Ovary (tissue), 3 donors: Measurements from ENCODE around the gene KLHDC8B.

ENCODE experiments used
- CTCF ChIP-seq, 3 donors: fragments of 450-650 bp in 2 of 3; fragments of 200-600 bp in 1 of 3; IDR thresholded peaks; one replicate each; pipeline versions ENCODE4 v1.5.1 to v1.8.0; 2016 to 2022; ENCODE audit warnings: antibody characterized with exemption in 3 of 3, mild to moderate bottlenecking in 1 of 3
- EP300 ChIP-seq: sonication (generic); formaldehyde crosslinking; IDR thresholded peaks from one replicate; pipeline ENCODE4 v1.6.1; 2017; ENCODE audit warnings: antibody characterized with exemption
- POLR2A ChIP-seq: fragments of 450-650 bp; IDR thresholded peaks from one replicate; pipeline ENCODE4 v1.6.1; 2017; ENCODE audit warnings: antibody characterized with exemption, mild to moderate bottlenecking, moderate library complexity
- donor health status: DM: no; HTN: no; CAD: no.

- TF ChIP-seq CTCF (IDR thresholded peaks at IDR 0.05) (no peak), POLR2A (no peak), EP300 (no peak)
These were observed 47.7 kb upstream of the KLHDC8B start for GRCh38 chr3:49123687-49124086.
